GM21717 (cell line): ENCODE data around the gene PLXNA4.

Experiments
- ATAC-seq: cut with Tn5 transposase; IDR thresholded peaks from one replicate; pipeline ENCODE4 v1.9.1; 2021; ENCODE audit warnings: mild to moderate bottlenecking, moderate library complexity; ENCODE audit not compliant: unreplicated experiment

PLXNA4 gene

GRCh38 chr7:132371948-132372347, 204.3 kb downstream of the PLXNA4 start:
- no peak for ATAC-seq

- no peak for ATAC-seq
These were observed 207.9 kb downstream of the PLXNA4 start for GRCh38 chr7:132368246-132368900.

- ATAC-seq: no peak
These were observed 208.5 kb downstream of the PLXNA4 start for GRCh38 chr7:132367795-132368194.

- ATAC-seq: no peak
These were observed 209.3 kb downstream of the PLXNA4 start for GRCh38 chr7:132367004-132367403.

GRCh38 chr7:132364226-132364625, 212.0 kb downstream of the PLXNA4 start:
- ATAC-seq: no peak

DNA sequence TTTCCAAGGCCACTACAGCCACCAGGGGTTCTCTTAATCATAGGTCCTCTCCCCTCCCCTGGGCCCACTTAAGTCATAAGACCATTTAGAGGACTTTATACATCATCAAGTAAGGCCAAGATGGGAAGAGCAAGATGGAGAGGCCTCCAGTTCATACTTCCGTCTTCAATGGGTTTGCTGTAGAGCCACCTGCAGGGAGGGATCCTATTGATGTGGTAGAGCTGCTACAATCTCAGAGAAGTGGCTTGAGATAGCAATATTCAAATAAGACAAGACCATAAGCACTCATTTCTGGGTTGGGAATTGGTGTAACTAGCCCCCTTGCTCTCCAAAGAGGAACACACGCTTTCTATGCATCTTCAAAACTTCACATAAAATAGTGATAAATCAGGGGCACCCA, 214.2 kb downstream of the PLXNA4 start:
- ATAC-seq: no peak

DNA sequence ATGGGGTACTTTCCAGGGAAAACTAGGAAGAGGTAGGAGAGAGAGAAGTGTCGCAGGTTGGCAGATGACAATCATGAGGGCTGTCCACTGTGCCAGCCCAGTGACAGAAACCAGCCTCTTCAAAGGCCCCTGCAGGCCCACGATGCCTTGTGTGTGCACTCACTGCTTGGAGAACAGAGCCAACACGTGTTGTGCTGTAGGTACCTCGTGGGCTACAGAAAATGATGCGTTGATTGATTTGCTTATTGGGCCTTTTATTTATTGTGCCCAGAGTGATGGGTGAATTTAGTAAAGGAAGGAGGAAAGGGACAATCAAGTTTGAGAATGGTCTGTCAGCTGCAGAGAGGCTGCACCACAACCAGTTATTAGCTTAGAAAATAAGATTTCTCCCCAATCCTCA, 215.1 kb downstream of the PLXNA4 start:
- no peak for ATAC-seq

DNA sequence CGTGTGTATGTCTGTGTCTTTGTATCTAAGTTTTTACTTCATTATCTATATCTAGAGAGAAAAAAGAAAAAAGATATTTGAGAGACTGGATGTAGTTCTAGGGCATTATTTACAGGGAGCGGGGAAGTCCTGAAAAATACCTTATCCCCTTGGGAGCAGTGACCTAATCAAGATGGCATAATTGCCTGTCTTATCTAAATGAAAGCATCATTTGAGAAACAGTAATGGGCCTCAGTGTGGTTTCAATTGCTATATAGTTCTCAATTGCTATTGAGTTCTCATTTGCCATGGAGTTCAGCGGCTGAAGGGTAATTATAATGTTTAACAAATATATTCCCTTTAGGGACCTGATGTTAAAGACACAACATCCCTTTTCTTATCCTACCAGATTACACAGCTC, 216.5 kb downstream of the PLXNA4 start:
- no peak for ATAC-seq

DNA sequence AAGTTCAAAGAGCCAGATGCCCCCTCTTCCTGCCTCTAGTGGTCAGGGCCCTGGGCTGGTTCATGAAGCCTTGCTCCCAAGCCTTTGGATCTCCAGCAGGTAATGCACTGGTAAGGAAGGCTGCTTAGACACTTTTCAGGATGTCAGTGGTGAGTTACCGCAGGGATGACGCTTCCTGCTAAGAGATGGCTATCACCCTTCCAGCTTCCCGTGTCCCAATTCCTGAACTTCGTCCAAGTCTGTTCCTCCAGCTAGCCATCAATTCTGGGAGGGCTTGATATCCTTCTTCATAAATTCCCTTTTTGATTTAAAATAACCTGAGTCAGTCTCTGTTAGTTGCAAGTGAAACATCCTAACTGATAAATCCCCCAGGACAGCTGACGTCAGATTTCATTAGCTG, 221.2 kb downstream of the PLXNA4 start:
- ATAC-seq: no peak

- ATAC-seq: no peak
These were observed 221.7 kb downstream of the PLXNA4 start for GRCh38 chr7:132354527-132354926.

- no peak for ATAC-seq
These were observed 222.3 kb downstream of the PLXNA4 start for GRCh38 chr7:132353936-132354335.

GRCh38 chr7:132352800-132353199, 223.5 kb downstream of the PLXNA4 start:
- no peak for ATAC-seq

- ATAC-seq: no peak
These were observed 224.2 kb downstream of the PLXNA4 start for GRCh38 chr7:132351954-132352499.

- no peak for ATAC-seq
These were observed 225.5 kb downstream of the PLXNA4 start for GRCh38 chr7:132350741-132351140.

DNA sequence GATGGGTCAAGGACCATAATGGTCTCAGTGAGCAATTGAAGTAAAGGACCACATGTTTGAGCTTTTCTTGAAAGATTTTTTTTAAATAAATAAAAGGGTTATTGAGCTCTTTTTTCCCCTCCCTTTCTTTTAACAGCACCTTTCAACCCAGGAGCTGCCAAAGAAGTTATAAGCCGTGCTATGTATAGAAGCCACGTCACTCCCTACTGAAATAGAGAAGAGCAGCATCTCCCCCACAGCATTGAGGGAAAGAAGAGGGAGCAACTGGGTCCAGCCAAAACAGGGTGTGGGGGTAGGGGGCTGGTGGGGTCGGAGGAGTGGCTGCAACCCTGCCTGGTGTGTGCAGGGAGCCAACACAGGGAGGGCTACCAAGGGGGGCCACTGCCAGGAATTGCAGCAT, 227.2 kb downstream of the PLXNA4 start:
- ATAC-seq: no peak

- ATAC-seq: no peak
These were observed 227.9 kb downstream of the PLXNA4 start for GRCh38 chr7:132348341-132348740.

GRCh38 chr7:132347858-132348257, 228.4 kb downstream of the PLXNA4 start:
- ATAC-seq: no peak

GRCh38 chr7:132347123-132347522, 229.1 kb downstream of the PLXNA4 start:
- ATAC-seq: no peak

DNA sequence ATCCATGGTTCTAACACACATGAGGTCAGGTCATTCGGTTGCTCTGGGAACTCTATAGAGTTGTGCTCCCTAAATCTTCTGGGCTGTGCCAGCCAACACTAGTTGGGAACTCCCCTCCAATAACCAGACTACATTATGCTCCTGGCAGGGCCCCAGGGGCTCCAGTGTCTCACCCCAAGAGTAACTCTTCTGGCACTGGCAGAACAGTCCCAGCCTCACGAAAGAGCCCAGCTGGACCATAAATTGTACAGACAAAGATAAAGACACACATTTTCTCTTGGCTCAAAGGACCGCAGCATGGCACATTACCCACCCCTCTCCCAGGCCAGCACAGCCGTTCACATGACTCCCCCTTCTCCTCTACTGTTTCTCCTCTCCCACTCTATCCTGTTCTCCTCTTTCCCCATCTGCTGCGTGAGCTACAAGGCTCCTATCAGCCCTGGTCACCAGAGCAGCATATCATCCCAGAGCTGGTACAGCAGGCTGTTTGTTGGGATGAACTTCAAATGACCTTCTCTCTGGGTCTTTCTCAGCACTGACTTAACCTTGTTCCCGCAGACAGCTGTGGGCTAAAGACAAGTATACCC, 230.6 kb downstream of the PLXNA4 start:
- ATAC-seq: no peak

- no peak for ATAC-seq
These were observed 231.2 kb downstream of the PLXNA4 start for GRCh38 chr7:132345030-132345429.

DNA sequence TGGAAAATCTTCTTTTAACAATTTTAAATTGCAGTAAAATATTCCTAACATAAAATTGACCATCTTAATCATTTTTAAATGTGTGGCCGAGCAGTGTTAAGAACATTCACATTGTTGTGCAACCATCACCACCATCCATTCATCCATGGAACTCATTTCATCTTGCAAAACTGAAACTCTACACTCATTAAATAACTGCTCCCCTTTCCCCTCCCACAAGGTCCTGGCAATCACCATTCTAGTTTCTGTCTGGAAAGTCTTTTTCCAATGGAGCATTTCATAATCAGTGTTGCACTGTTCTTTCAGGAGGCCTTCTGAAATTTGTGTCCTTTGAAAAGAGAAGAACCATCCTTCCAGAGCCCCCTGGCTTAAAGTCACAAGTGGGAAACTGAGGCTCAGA, 233.1 kb downstream of the PLXNA4 start:
- no peak for ATAC-seq

DNA sequence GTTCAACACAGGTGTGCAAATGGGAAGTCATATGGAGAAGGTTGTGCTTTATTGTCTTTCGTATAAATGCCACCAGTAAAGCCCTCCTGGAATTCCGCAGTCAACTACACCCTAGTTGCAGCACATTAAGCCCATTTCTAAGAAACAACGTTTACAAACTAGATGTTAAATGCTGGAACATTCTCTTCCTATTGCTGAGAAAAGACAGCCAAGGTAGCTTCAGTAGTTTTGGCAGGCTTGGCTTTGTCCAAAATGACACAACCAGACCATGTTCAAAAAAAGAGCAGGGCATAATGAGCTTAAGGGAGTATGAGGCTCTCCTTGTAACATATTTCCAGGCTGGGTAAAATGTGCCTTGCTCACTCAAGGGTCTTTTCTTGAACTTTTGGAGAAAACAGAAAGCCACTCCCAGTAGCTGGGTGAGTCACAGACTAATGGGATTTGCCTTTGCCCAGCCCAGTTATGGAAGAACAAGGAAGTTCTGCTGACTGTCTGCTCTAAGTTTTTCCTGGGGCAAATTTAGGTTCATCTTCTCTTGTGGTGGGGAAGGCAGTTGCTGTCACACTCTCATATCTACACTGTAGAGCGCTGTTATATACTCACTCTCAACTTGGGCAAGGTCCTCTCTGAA, 238.7 kb downstream of the PLXNA4 start:
- no peak for ATAC-seq
